ENCODE measurements around the gene SMAD4.
"Not testable (repeated sequence)": the region's sequence is repeated elsewhere in the genome, so short reads cannot be mapped to it uniquely, and the experiment has no call there.

DNA sequence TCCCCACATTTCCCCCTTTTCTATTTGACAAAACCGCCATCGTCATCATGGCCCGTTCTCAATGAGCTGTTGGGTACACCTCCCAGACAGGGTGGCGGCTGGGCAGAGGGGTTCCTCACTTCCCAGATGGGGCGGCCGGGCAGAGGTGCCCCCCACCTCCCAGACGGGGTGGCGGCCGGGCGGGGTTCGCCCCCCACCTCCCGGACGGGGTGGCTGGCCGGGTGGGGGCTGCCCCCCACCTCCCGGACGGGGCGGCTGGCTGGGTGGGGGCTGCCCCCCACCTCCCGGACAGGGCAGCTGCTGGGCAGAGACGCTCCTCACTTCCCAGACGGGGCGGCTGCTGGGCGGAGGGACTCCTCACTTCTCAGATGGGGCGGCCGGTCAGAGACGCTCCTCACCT is 87.0 kb downstream of the SMAD4 start:
- TF ChIP-seq TAF1 (IDR thresholded peaks at IDR 0.05; ENCODE audit: borderline replicate concordance, low read depth, low read length); POLR2A (IDR thresholded peaks at IDR 0.05; ENCODE audit: low read depth, low read length): not testable (repeated sequence)
